GM19239 (cell line): ENCODE results near the gene NAGPA.
"Not testable (repeated sequence)": the region's sequence is repeated elsewhere in the genome, so short reads cannot be mapped to it uniquely, and the experiment has no call there.

ENCODE experiments used
- DNase-seq: peaks from one replicate; pipeline ENCODE4 v3.0.0; 2011; ENCODE audit warnings: low spot score; ENCODE audit not compliant: insufficient read length
- FAIRE-seq: peaks from 2 replicates; lab custom pipeline; 2011; peaks lifted over from hg19 to GRCh38; lab: Jason Lieb, UNC

Gene NAGPA, protein sequence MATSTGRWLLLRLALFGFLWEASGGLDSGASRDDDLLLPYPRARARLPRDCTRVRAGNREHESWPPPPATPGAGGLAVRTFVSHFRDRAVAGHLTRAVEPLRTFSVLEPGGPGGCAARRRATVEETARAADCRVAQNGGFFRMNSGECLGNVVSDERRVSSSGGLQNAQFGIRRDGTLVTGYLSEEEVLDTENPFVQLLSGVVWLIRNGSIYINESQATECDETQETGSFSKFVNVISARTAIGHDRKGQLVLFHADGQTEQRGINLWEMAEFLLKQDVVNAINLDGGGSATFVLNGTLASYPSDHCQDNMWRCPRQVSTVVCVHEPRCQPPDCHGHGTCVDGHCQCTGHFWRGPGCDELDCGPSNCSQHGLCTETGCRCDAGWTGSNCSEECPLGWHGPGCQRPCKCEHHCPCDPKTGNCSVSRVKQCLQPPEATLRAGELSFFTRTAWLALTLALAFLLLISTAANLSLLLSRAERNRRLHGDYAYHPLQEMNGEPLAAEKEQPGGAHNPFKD

DNA sequence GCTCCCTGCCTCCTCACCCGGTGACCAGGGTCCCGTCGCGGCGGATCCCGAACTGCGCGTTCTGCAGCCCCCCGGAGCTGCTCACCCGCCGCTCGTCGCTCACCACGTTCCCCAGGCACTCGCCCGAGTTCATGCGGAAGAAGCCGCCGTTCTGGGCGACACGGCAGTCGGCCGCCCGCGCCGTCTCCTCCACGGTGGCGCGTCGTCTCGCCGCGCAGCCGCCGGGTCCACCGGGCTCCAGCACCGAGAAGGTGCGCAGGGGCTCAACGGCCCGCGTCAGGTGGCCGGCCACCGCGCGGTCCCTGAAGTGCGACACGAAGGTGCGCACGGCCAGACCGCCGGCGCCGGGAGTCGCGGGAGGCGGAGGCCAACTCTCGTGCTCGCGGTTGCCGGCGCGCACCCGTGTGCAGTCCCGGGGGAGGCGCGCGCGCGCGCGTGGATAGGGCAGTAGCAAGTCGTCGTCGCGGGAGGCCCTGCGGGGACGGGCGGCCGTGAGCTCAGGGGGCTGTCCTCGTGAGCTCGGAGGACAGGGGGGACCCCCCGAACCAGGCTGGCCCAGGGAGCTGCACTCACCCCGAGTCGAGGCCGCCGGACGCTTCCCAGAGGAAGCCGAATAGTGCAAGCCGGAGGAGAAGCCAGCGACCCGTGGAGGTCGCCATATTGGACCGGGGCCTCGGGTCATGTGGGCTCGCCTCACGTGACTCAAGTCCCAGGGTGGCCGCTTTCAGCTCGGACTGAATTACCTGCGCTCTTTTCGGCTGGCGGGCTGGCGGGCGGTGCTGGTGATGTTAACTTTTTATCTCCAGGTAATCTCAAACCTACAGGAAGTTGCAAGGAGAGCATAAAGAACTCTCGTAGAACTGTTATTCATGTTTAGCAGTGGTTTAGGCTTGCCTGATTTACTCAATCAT, at the start of gene NAGPA:
NAGPA (minus strand) TSS at position 680 of the 911 bp plus-strand sequence; CDS start at position 659, 21 bp downstream.
- DNase-seq (peak; percentile 95), FAIRE-seq (peak; percentile 97)

DNA sequence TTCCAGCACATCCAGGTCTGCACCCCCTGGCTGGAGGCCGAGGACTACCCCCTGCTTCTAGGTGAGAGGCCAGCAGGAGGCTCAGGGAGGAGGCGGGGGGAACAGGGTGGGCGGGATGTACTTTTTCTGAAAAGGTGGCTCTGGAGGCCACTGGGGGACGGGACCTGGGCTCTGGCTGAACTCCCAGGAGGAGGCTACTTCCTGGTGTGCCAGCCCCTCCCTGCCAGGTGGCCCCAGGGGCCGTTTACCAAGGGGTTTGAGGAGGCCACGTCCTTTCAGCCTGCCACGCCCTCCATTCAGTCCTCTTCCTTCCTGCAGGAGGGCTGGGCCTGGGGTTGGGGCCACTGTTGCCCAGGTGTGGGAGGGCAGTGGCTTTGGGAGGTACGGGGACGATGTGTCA, 47.3 kb upstream of the NAGPA start:
- FAIRE-seq, DNase-seq: not testable (repeated sequence)

DNA sequence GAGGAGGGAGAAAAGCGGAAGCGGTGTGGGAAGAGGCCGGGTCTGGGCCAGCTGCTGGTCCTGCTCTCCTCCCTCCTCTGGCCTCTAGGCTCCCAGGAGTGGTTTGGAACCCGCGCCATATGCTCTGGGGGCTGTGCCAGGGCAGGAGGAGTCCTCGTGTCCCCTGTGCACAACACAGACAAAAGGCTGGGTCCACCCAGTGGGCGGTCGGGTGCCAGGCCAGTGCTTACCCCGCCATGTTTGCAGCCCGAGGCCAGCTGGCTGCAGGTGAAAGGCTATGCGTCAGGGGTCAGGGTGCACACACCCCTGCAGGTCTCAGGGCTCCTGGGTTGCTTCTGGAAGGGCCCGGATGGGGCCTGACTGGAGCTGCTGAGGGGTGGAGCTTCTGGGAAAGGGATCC, 46.7 kb upstream of the NAGPA start:
- not testable (repeated sequence) for FAIRE-seq, DNase-seq

DNA sequence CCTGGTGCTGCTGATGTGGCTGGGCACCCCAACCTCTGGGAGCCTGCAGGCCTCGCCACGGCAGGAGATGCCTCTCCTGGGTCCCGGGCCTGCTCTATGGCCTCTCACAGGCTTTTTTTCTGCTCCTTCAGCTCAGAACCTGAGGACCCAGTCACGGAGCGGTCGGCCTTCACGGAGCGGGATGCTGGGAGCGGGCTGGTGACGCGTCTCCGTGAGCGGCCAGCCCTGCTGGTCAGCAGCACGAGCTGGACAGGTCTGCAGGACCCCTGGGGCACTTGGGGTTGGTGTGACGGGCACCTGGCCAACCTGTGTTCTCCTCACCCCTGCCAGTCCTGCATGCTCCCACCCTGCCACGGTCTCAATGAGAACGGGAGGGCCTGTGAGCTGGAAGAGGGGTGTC, 44.9 kb upstream of the NAGPA start:
- no peak for DNase-seq
- FAIRE-seq, result no peak

DNA sequence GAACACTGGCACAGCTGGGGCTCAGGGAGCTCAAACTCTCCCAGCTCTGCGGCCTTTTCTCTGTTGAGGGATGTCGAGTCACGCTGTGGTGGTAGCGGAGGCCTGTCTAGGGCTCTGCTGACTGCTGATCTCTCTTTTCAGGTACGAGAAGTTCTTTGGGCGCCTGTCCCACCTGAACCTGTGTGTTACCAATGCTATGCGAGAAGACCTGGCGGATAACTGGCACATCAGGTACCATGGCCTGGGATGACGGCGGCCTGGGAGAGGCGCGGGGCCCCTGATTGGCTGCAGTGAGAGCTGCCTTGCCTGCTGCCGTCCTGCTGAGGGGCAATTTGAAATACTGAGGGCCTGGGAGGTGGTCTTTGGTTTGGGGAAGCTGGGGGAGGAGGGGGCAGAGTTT, 43.6 kb upstream of the NAGPA start:
- DNase-seq, result no peak
- FAIRE-seq, result no peak

DNA sequence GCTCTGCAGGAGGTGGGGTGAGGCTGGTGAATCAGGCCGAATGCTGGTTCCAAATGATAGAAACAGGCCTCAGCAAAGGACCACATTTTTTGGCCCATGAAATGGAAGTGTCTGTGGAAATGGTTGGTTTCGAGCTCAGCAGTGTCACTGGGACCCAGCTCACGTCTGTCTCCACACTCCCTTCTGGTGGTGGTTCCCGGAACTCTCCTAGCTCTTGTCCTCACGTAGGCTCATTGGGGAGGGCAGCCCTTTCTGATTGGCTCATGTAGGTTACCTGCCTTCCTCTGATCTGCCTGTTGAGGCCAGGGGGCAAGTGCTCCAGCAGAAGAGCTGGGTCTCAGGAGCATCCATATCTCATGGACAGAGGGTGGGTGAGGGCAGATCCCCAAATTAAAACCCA, 41.9 kb upstream of the NAGPA start:
- FAIRE-seq, result no peak
- DNase-seq, result no peak

DNA sequence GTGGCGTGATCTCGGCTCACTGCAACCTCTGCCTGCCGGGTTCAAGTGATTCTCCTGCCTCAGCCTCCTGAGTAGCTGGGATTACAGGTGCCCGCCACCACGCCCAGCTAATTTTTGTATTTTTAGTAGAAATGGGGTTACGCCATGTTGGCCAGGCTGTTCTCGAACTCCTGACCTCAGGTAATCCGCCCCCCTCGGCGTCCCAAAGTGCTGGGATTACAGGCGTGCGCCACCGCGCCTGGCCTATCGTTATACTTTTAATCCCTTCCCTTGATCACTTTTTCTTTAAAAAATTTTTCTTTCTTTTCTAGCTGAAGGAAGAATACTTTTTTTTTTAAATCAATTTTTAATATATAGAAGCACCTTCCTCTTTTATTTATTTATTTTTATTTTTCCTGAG, 40.0 kb upstream of the NAGPA start:
- not testable (repeated sequence) for DNase-seq, FAIRE-seq

DNA sequence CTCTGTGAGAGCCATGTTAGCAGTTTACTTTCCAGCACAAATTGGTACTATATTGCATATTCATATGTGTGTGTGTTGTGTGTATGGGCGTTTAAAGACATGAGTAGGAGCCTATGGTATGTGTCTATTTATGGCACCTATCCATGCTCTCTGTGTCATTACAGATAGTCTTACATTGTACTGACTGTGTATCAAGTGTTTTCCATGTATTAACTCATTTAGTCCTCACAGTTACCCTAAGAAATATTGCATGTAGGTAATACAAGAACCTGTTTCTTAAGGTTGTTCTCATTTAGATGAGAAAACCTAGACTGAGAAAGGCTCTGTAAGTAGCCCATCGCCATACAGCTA, 39.5 kb upstream of the NAGPA start:
- no peak for DNase-seq
- no peak for FAIRE-seq

DNA sequence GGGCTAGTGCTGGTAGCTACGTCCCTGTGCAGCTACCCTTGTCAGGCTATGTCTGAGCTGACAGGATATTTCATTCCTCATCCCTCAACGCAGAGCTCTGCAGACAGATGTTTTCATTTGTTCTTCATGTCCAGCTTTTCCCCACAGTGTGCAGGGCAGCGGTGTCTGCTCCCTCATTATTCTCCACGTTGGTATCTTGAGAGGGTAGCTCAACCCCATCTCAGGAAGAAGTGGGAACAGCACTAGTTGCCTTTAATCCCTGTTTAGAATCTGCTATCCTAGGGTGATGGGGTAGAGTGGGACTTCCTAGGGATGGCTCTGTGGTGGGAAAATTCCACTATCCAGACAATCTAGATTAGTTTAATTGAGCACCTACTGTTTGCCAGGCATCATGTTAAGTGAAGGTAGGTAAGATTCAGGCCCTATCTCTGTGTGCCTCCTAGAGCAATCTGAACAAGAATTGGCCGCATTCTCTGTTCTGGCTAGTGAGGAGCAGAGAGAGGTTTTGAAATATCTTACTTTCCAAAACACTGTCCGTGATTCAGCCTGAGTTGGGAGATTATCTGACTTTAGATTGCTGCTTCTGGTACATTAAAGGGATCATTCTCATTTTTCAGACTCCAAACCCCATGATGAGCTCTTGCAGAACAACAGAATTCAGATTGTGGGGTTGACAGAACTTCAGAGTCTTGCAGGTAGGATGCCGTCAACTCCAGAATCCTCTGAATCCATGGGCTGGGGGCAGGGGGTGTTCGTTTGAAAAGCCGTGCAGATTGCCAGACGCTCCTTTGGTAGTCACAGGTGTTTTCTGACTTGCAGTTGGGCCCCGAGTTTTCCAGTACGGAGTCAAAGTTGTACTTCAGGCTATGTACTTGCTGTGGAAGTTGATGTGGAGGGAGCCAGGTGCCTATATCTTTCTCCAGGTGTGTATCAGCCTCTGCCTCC, 38.9 kb upstream of the NAGPA start:
- FAIRE-seq (peak; percentile 23), DNase-seq (no peak)

DNA sequence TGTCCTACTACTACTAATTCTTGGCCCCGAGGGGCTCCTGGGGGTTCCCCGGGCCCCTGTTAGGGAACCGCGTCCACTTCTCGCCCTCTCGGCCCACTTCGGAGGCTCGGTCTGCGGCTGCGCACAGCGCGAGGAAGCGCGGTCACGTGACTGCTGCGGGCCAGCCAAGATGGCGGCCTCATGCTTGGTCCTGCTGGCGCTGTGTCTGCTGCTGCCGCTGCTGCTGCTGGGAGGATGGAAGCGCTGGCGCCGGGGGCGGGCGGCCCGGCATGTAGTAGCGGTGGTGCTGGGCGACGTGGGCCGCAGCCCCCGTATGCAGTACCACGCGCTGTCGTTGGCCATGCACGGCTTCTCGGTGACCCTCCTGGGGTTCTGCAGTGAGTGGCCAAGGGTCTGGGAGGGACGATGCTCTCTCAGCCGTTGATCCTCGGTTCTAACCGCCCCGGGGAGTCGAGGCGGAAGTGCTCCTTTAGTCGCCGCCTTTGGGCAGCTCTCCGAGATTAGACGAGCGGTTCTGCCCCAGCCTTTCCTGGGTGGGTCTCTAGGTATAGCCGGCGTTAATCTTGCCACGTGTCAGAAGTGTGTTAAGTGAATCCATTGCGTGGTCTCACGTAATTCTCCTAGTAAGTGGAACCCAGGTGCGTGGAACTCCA, 38.1 kb upstream of the NAGPA start, which contains the start of gene ALG1:
ALG1 (plus strand) TSS at position 163 of the 653 bp plus-strand sequence; CDS start at position 170, 7 bp downstream.
- peak; percentile 94 for DNase-seq
- peak; percentile 83 for FAIRE-seq

DNA sequence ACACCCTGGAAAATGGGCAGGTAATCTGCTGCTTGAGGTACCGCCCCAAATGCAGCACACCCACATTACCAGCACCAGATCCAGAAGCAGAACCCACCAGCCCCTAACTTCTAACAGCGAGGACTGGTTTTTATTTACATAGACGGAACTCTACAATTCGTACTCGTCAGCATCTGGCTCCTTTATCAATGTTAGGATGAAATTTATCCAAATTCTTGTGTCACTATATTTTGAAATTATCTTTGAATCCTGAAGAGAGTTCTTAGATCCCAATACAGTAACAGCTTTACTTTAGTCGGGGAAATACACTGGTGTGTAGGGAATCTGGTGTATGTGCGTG, 37.6 kb upstream of the NAGPA start:
- FAIRE-seq (no peak), DNase-seq (no peak)

DNA sequence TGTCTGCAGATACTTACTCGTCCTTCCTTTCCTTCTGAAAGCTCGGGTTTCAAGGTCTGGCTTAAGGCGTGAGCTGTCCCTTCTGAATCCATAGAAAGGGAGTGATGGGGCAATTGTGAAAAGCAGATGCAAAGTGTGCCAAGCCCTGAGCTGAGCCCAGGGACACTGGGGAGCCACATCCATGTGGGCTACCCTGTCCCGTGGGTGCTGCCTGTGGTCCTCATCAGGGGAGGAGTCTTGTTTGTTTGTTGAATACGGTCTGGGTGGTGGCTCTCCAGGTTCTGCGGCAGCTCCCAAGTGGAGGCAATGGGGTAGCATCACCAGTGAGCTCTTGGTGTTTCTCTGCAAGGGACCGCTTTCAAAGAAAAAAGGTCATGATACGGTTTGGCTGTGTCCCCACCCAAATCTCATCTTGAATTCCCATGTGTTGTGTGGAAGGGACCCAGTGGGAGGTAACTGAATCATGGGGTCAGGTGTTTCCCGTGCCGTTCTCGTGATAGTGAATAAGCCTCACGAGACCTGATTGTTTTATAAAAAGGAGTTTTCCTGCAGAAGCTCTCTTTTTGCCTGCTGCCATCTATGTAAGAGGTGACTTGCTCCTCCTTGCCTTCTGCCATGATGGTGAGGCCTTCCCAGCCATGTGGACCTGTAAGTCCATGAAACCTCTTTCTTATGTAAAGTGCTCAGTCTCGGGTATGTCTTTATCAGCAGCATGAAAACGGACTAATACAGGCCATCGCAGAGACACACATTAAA, 36.9 kb upstream of the NAGPA start:
- no peak for FAIRE-seq
- DNase-seq, result no peak

DNA sequence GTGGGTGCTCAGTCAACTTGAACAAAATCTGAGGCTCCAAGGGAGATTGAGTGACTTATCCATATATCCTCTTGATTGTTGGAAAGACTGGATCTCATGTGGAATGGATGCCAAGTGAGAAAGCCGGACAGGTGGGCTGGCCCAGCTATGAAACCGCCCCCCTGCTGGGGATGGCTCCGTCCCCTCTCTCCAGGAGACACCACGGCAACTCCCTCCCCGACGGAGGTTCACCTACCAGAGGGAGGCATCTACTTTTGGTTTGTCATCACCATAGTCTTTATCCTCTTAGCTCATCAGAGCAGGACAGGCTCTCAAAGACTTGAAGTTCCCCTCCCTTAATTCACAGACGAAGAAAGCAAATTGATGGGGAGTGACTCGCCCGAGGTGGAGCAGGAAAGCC, 36.1 kb upstream of the NAGPA start:
- DNase-seq, result no peak
- FAIRE-seq, result no peak

DNA sequence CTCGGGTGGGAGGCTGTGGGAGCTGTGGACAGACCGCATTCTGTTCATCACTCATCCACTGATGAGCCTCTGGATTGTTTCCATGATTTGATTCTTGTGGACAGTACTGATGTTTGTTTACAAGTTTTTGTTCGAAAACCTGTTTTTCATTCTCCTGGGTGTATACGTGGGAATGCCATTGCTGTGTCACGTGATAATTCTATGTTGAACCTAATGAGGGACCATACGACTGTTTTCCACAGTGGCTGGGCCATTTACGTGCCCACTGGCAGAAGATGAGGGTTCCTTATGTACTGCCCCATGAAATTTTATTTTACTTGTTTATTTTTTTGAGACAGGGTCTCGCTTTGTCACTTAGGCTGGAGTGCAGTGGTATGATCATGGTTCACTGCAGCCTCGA, 35.3 kb upstream of the NAGPA start:
- DNase-seq (no peak), FAIRE-seq (no peak)

DNA sequence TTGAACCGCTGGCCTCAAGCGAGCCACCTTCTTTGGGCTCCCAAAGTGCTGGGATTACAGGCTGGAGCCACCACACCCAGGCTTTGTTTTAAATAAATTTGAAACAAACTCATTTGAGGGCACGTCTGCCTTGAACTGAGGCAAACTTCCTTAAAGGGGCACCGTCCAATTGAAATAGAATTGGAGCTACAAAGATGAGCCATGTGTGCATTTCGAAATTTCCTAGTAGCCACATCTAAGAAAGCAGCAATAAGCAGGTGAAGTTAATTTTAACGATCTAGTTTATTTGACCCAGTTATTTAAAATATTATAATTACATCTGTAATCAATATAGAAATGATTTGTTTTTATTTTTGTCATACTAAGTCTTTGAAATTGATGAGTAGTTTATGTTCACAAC, 32.8 kb upstream of the NAGPA start:
- no peak for FAIRE-seq
- no peak for DNase-seq

DNA sequence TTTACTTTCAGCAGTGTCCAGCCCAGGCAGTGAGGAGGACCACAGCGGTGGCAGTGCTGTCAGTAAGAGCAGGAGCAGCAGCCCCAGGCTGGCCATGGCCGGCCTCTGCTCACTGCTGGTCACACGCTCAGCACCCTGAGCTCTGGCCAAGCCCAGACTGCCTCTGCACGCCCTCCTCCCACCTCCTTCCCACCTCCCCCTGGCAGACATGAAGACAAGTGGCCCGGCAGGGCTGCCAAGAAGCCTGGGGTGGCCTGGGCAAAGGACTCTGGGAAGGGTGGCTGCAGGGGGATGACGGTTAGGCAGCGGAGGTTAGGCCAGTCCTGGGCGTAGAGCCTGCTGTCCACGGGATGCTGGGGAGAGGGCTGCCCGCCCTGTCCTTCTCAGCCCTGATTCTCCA, 32.1 kb upstream of the NAGPA start, which contains the start of gene C16orf89:
C16orf89 (minus strand) TSS at position 144 of the 400 bp plus-strand sequence; CDS start at position 96, 48 bp downstream.
- DNase-seq (no peak), FAIRE-seq (no peak)

DNA sequence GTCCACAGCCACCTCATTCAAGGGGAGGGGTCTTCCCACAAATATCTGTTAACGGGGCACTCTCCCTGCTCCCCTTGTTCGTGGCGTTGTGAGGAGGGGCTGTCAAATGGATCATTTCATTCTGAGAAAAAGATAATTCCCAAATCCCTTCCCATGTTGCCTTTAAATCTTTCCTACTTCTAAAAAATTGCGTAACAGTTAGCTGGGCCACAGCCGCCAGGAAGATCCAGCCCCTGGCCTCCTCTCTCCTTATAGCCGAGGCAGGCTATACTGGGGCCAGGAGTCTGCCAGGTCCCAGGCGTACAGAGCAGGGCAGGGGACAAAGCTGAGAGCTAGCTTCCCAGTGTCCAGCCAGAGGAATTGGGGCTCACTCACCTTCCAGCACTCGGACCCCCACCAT, 31.6 kb upstream of the NAGPA start:
- no peak for FAIRE-seq
- no peak for DNase-seq

DNA sequence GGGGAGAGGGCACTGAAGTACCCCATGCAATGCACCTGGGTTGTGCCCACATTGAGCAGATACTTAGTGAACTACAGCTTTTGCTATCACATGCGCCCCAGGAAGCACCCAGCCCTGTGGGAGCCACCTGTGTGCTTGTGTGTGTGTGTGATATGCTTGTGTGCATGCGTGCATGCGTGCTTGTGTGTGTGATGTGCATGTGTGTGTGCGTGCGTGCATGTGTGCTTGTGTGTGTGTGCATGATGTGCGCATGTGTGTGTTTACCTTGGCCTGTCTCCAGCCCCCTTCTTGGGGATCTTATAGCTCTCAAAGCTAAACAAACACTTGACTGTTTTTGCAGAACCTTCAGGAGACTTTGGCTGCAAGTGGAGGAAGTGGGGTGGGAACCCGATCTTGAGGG, 31.2 kb upstream of the NAGPA start:
- FAIRE-seq, result no peak
- DNase-seq, result no peak
